Parathyroid adenoma (tissue), 2 donors: ENCODE data around the gene ZBTB14.

Experiments used
- H2AFZ ChIP-seq: fragments of 300-600 bp; sonication (generic); one replicate; pipeline ENCODE4 v1.7.0; 2017; ENCODE audit warnings: antibody characterized with exemption, mild to moderate bottlenecking
- H3K27ac ChIP-seq: fragments of 300-600 bp; sonication (generic); one replicate; pipeline ENCODE4 v1.7.0; 2017
- H3K27me3 ChIP-seq: fragments of 300-600 bp; sonication (generic); one replicate; pipeline ENCODE4 v1.7.0; 2017; ENCODE audit warnings: low read length; ENCODE audit not compliant: control insufficient read depth, insufficient read depth
- H3K36me3 ChIP-seq: fragments of 300-600 bp; sonication (generic); one replicate; pipeline ENCODE4 v1.7.0; 2017; ENCODE audit warnings: low read length; ENCODE audit not compliant: control insufficient read depth, insufficient read depth
- H3K4me1 ChIP-seq: fragments of 300-600 bp; sonication (generic); one replicate; pipeline ENCODE4 v1.7.0; 2017; ENCODE audit warnings: control low read depth
- H3K4me2 ChIP-seq: fragments of 300-600 bp; sonication (generic); one replicate; pipeline ENCODE4 v1.7.0; 2017; ENCODE audit warnings: low read length
- H3K4me3 ChIP-seq: fragments of 300-600 bp; sonication (generic); one replicate; pipeline ENCODE4 v1.7.0; 2017; ENCODE audit warnings: low read depth, low read length
- H3K79me2 ChIP-seq: fragments of 300-600 bp; sonication (generic); one replicate; pipeline ENCODE4 v1.7.0; 2017; ENCODE audit warnings: control low read depth
- H3K9ac ChIP-seq: fragments of 300-600 bp; sonication (generic); one replicate; pipeline ENCODE4 v1.7.0; 2017; ENCODE audit warnings: mild to moderate bottlenecking
- H3K9me3 ChIP-seq: fragments of 300-600 bp; sonication (generic); one replicate; pipeline ENCODE4 v1.7.0; 2017; ENCODE audit warnings: low read length; ENCODE audit not compliant: control insufficient read depth
- TF ChIP-seq, protein P1 (sequence below): fragments of 300-600 bp; sonication (generic); IDR thresholded peaks from one replicate; pipeline ENCODE4 v1.7.0; 2017; ENCODE audit warnings: antibody characterized with exemption, mild to moderate bottlenecking
- donor health status: primary hyperparathyroidism.

Gene ZBTB14

DNA sequence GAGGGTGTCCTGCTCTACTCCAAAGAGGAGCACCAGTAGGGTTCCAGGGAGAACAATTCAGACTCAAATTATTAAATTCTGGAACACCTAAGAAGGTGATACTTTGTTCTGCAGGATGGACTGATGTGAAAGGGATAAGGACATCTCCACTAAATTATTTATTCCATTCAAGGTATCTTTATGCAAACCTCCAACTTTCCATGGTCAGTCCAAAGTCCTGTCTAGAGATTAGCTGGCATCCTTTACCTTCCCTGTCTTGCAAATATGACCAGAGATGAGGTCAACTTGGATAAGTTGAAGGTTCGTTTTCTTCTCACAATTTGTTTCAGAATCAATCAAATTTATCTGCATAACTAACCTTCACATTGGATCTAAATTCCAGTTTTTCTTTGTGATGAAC is 8.7 kb upstream of the ZBTB14 start:
- TF ChIP-seq, protein P1, sequence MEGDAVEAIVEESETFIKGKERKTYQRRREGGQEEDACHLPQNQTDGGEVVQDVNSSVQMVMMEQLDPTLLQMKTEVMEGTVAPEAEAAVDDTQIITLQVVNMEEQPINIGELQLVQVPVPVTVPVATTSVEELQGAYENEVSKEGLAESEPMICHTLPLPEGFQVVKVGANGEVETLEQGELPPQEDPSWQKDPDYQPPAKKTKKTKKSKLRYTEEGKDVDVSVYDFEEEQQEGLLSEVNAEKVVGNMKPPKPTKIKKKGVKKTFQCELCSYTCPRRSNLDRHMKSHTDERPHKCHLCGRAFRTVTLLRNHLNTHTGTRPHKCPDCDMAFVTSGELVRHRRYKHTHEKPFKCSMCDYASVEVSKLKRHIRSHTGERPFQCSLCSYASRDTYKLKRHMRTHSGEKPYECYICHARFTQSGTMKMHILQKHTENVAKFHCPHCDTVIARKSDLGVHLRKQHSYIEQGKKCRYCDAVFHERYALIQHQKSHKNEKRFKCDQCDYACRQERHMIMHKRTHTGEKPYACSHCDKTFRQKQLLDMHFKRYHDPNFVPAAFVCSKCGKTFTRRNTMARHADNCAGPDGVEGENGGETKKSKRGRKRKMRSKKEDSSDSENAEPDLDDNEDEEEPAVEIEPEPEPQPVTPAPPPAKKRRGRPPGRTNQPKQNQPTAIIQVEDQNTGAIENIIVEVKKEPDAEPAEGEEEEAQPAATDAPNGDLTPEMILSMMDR: no peak
- Histone ChIP-seq H3K27ac (no peak overlapping the region), H3K9me3 (no peaks in the 10 kb centered on the region), H3K9ac (no peak overlapping the region), H3K4me1 (peaks cover 2% of the 10 kb centered on the region), H2AFZ (no peak overlapping the region), H3K4me2 (no peak overlapping the region), H3K36me3 (no peaks in the 10 kb centered on the region), H3K79me2 (no peaks in the 10 kb centered on the region), H3K27me3 (no peaks in the 10 kb centered on the region), H3K4me3 (no peak overlapping the region)

DNA sequence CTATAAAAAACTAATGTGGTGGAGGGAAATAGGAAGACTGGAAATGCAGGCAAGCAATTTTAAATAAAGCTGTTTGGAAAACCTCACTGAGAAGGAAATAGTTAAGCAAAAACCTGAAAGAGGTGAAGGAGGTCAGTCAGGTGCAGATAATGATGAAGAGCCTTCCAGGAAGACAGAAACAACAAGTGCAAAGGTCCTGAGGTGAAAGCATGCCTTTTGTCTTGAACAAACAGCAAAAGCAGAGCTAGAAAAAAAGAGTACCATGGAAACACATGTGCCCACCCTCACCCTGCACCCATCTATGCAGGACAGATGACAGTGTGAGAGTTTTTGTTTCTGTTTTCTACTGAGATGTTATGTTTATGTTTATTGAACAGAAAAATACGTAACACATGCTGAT is 8.1 kb upstream of the ZBTB14 start:
- TF ChIP-seq, protein P1: no peak

DNA sequence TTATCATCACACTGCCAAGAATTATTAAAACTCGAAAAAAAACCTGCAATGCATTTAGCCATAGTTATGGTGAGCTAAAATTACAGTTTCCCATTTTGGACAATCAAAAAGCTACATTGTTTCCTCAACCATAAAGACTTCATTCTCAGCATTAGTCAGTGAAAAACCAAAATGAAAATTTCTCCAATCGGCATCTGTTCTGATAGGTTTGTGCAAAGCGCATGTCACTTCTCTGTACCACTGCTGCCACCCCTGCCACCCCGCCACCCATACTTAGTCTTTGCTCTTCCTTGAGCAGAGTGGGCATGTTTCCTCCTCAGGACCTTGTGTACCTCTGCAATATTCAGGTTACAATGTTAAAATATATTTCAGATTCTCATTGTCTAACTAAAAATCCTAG is 7.1 kb upstream of the ZBTB14 start:
- TF ChIP-seq, protein P1: no peak
- no peak overlapping the region for H3K9ac ChIP-seq
- no peaks in the 10 kb centered on the region for H3K36me3 ChIP-seq
- H3K9me3 ChIP-seq: no peaks in the 10 kb centered on the region
- H3K4me1 ChIP-seq: peaks cover 2% of the 10 kb centered on the region
- H3K4me3 ChIP-seq: no peak overlapping the region
- H3K4me2 ChIP-seq: no peak overlapping the region
- H3K27me3 ChIP-seq: no peaks in the 10 kb centered on the region
- H2AFZ ChIP-seq: no peak overlapping the region
- no peak overlapping the region for H3K27ac ChIP-seq
- no peaks in the 10 kb centered on the region for H3K79me2 ChIP-seq

More for the DNA sequence above, 8.1 kb upstream of the ZBTB14 start:
- H3K9me3 ChIP-seq: no peaks in the 10 kb centered on the region
- H2AFZ ChIP-seq: no peak overlapping the region
- no peaks in the 10 kb centered on the region for H3K27me3 ChIP-seq
- H3K79me2 ChIP-seq: no peaks in the 10 kb centered on the region
- no peak overlapping the region for H3K27ac ChIP-seq
- peaks cover 2% of the 10 kb centered on the region for H3K4me1 ChIP-seq
- H3K4me3 ChIP-seq: no peak overlapping the region
- no peak overlapping the region for H3K4me2 ChIP-seq
- H3K9ac ChIP-seq: no peak overlapping the region
- H3K36me3 ChIP-seq: no peaks in the 10 kb centered on the region

DNA sequence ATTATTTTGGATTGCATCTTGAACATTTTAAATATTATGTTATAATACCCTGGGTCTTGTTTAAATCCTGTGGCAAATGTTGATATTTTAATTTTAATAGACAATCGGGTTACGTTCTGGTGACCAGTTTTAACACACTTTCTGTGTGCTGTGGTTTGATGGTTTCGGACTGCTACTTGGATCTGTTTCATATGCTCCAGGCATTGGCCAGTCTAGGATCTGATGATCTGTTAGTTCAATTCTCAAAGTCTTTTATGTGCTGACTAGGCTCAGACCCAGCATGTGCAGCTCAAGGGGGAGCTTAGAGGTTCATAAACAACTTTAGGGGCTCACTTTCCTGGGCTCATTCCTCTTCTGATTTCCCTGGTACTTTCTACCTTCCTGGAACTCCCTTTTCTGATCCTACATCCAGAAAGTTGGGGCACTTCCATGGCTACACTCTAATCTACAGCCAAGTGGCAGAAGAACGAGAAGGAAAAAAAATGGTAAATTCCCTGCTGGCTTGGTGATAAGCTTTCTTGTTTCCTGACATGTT is 5.0 kb upstream of the ZBTB14 start:
- Histone ChIP-seq H3K9ac (no peak overlapping the region), H3K36me3 (no peaks in the 10 kb centered on the region), H3K79me2 (no peaks in the 10 kb centered on the region), H2AFZ (peak overlapping the region; percentile 40), H3K4me1 (peaks cover 2% of the 10 kb centered on the region), H3K4me3 (no peak overlapping the region), H3K9me3 (no peaks in the 10 kb centered on the region), H3K4me2 (no peak overlapping the region), H3K27ac (no peak overlapping the region), H3K27me3 (no peaks in the 10 kb centered on the region)
- TF ChIP-seq, protein P1: no peak

DNA sequence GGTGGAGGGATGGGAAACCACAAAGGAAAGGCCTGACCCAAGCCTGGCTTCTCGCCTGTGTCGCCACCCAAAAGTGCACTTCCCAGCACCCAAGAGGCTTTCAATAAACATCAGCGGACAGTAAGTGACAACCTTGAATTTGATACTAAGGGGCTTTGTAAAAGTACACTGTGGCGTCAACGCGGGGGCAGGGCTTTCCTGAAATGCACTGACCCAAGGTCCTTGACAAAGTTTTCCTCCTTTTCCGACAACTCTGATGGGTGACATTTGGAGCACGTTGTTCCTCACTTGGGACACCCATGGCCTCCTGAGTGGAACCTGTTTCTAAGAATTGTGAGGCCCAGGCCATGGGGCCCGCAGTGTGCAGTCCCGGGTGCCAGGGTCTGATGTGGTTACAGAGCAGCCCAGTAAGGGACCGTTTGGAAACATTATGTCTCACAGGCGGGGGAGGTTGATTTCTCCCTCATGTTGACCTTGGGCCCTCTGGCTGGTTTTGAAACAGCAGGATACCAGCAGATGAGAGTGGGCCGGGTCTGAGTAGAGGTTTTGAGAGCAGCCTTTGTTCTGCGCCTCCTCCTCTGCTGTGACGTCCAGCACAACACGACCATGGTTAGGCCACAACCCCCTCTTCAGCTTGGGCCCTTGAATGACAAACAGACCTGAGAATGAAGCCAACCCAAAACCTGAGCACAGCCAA is 2.8 kb upstream of the ZBTB14 start:
- H3K4me1 ChIP-seq: peaks cover 10% of the 10 kb centered on the region

More for the DNA sequence above, 2.8 kb upstream of the ZBTB14 start:
- H2AFZ ChIP-seq: no peak overlapping the region
- H3K9me3 ChIP-seq: no peaks in the 10 kb centered on the region
- H3K27ac ChIP-seq: no peak overlapping the region
- TF ChIP-seq, protein P1: no peak
- H3K4me2 ChIP-seq: no peak overlapping the region
- no peaks in the 10 kb centered on the region for H3K27me3 ChIP-seq
- no peak overlapping the region for H3K4me3 ChIP-seq
- H3K9ac ChIP-seq: no peak overlapping the region
- no peaks in the 10 kb centered on the region for H3K36me3 ChIP-seq
- H3K79me2 ChIP-seq: no peaks in the 10 kb centered on the region
